HepG2 (cell line): Measurements from ENCODE around the gene HERC4. TPM values are rescaled to one million over a fixed set of nuclear protein-coding genes. Genes with fewer than 3 reads are reported as not detected.

Experiments used
- ATAC-seq: fragments of 200-7000 bp; cut with Tn5 transposase; 3 replicates; pipeline ENCODE4 v1.9.1; 2020; ENCODE audit warnings: mild to moderate bottlenecking, moderate library complexity
- BruUV-seq: library from RNA; stranded (reverse); fragments of 400-500 nt; replicated peaks from 2 replicates; lab custom pipeline; 2021; lab: Mats Ljungman, UMichigan
- CTCF ChIA-PET: fragments of 300-600 bp; formaldehyde crosslinking; extraction: SDS; loops from one replicate; lab custom pipeline; 2021; ENCODE audit warnings: low total read pairs, inconsistent platforms, low intra/inter-chr PET ratio; lab: Yijun Ruan, JAX
- POLR2A ChIA-PET: fragments of 350-600 bp; sonication (Branson Sonifier 250); formaldehyde crosslinking; loops from one replicate; lab custom pipeline; 2020; ENCODE audit warnings: antibody characterized with exemption, inconsistent platforms; lab: Yijun Ruan, JAX
- DNase-seq: peaks from one replicate; pipeline ENCODE4 v3.0.0-alpha.2; 2015; ENCODE audit warnings: low spot score
- FAIRE-seq: peaks from 3 replicates; lab custom pipeline; 2011; peaks lifted over from hg19 to GRCh38; lab: Jason Lieb, UNC
- H2AFZ ChIP-seq: one replicate; pipeline ENCODE4 v1.6.1; 2011; ENCODE audit warnings: low read length, inconsistent platforms
- H3K27ac ChIP-seq: fragments of 300-600 bp; 3 replicates; pipeline ENCODE4 v1.8.0; 2011; ENCODE audit warnings: mixed run types, mild to moderate bottlenecking, mixed read lengths, low read length, inconsistent platforms; ENCODE audit not compliant: insufficient read depth; ENCODE audit errors: extremely low read length
- H3K27me3 ChIP-seq, 2 experiments: fragments of 200-600 bp in 1 of 2; 2 replicates in 1 of 2; 3 replicates in 1 of 2; pipeline versions ENCODE4 v1.6.0 to v1.8.0; 2011; ENCODE audit warnings: low read length in 2 of 2, mild to moderate bottlenecking in 2 of 2, moderate library complexity in 2 of 2, inconsistent platforms in 1 of 2; ENCODE audit not compliant: insufficient read depth in 2 of 2, control insufficient read depth in 1 of 2
- H3K36me3 ChIP-seq, 2 experiments: fragments of 200-600 bp in 1 of 2; replicated peaks in 1 of 2; 2 replicates in 1 of 2; 3 replicates in 1 of 2; pipeline versions ENCODE4 v1.5.1 to v1.8.0; 2011; ENCODE audit warnings: low read length in 2 of 2, inconsistent platforms in 1 of 2; ENCODE audit not compliant: insufficient read depth in 2 of 2, control insufficient read depth in 1 of 2
- H3K4me1 ChIP-seq: 2 replicates; pipeline ENCODE4 v1.5.1; 2012; ENCODE audit warnings: low read length, inconsistent platforms; ENCODE audit not compliant: insufficient read depth
- H3K4me2 ChIP-seq: 2 replicates; pipeline ENCODE4 v1.6.0; 2011; ENCODE audit warnings: low read depth, low read length, inconsistent platforms
- H3K4me3 ChIP-seq, 3 experiments: fragments of 200-600 bp in 1 of 3; sonication (generic), shearing (Covaris generic) in 1 of 3; replicated peaks in 1 of 3; 2 replicates each; pipeline ENCODE4 v1.5.1; 2011 to 2016; ENCODE audit warnings: low read length in 3 of 3, inconsistent platforms in 2 of 3, low read depth in 2 of 3, mild to moderate bottlenecking in 2 of 3, control low read depth in 1 of 3, mixed read lengths in 1 of 3; ENCODE audit not compliant: insufficient read depth in 1 of 3
- H3K79me2 ChIP-seq: one replicate; pipeline ENCODE4 v1.6.1; 2011; ENCODE audit warnings: low read length, inconsistent platforms; ENCODE audit not compliant: insufficient read depth
- H3K9ac ChIP-seq: 2 replicates; pipeline ENCODE4 v1.6.0; 2011; ENCODE audit warnings: mild to moderate bottlenecking, low read depth, low read length, inconsistent platforms; ENCODE audit not compliant: insufficient read depth
- H3K9me3 ChIP-seq: 2 replicates; pipeline ENCODE4 v1.5.1; 2012; ENCODE audit warnings: mild to moderate bottlenecking, low read length
- H4K20me1 ChIP-seq: 2 replicates; pipeline ENCODE4 v1.6.0; 2011; ENCODE audit warnings: inconsistent platforms, mild to moderate bottlenecking, low read length, moderate library complexity; ENCODE audit not compliant: insufficient read depth
- EZH2 ChIP-seq: conservative IDR thresholded peaks from 2 replicates; pipeline ENCODE4 v1.6.1; 2012; ENCODE audit warnings: mild to moderate bottlenecking, low read depth, low read length, moderate library complexity
- GTF3A ChIP-seq: sonication (generic); formaldehyde crosslinking; conservative IDR thresholded peaks from 2 replicates; pipeline ENCODE4 v1.4.0; 2020; ENCODE audit warnings: mild to moderate bottlenecking, missing genetic modification reagents
- NRL ChIP-seq: sonication (generic); formaldehyde crosslinking; IDR thresholded peaks from 2 replicates; pipeline ENCODE4 v1.5.0; 2020; ENCODE audit warnings: missing genetic modification reagents, mild to moderate bottlenecking, moderate library complexity, borderline replicate concordance
- PRMT3 ChIP-seq: sonication (generic); formaldehyde crosslinking; IDR thresholded peaks from 2 replicates; pipeline ENCODE4 v1.8.1; 2022; ENCODE audit warnings: low read depth, mild to moderate bottlenecking, moderate library complexity, missing genetic modification reagents, borderline replicate concordance
- SIX4 ChIP-seq: sonication (generic); formaldehyde crosslinking; IDR thresholded peaks from 2 replicates; pipeline ENCODE4 v1.4.0; 2020; ENCODE audit warnings: missing genetic modification reagents
- ZNF33B ChIP-seq: sonication (generic); formaldehyde crosslinking; IDR thresholded peaks from 2 replicates; pipeline ENCODE4 v1.5.1; 2020; ENCODE audit warnings: mild to moderate bottlenecking, missing genetic modification reagents
- ZNF460 ChIP-seq: sonication (generic); formaldehyde crosslinking; IDR thresholded peaks from 2 replicates; pipeline ENCODE4 v1.5.1; 2020; ENCODE audit warnings: missing genetic modification reagents, mild to moderate bottlenecking, borderline replicate concordance
- ZNF678 ChIP-seq: sonication (generic); formaldehyde crosslinking; IDR thresholded peaks from 2 replicates; pipeline ENCODE4 v1.4.0; 2020; ENCODE audit warnings: mild to moderate bottlenecking, missing genetic modification reagents
- WGBS: methylation state at CpG from one replicate; pipeline ENCODE4 v1.1.6; 2017; ENCODE audit warnings: low lambda C conversion rate; 5-methylcytosine and 5-hydroxymethylcytosine counted together
- in situ Hi-C: cut with HindIII; loops from 2 replicates; pipeline ENCODE4 v1.10.0; 2017; ENCODE audit warnings: low pct_unique_long_range_greater_than_20kb; ENCODE audit not compliant: extremely low pct_ligation_motif_present
- intact Hi-C: fragments of 100-400 bp; cut with micrococcal nuclease; formaldehyde crosslinking; loops from one replicate; pipeline ENCODE4 v1.10.0; 2022; ENCODE audit not compliant: unreplicated experiment
- polyA plus RNA-seq, 8 experiments: library from polyadenylated mRNA; depleted of rRNA in 3 of 8; stranded (reverse) in 7 of 8; unstranded in 1 of 8; fragments of >200 nt; fragmentation: Illumina TruSeq in 4 of 8; extraction: Trizol in 4 of 8; gene quantifications; 2 replicates each; pipeline versions ENCODE4 v1.2.1 to v1.2.3, GENCODE V29; 2011 to 2016; ENCODE audit warnings: low read depth in 4 of 8, missing spikeins in 1 of 8, mixed read lengths in 1 of 8; ENCODE audit not compliant: insufficient read depth in 1 of 8
- total RNA-seq, 5 experiments: library from RNA; depleted of rRNA; stranded (reverse); fragments of >200 nt; fragmentation: Illumina TruSeq; extraction: Trizol; gene quantifications; 2 replicates each; pipeline ENCODE4 v1.2.3, GENCODE V29; 2016; ENCODE audit warnings: low read depth in 1 of 5
- TF ChIP-seq, protein P1 (sequence below): sonication (generic); formaldehyde crosslinking; IDR thresholded peaks from 2 replicates; pipeline ENCODE4 v1.8.0; 2022; ENCODE audit warnings: missing genetic modification reagents, low read depth, mild to moderate bottlenecking, borderline replicate concordance
- TF ChIP-seq, protein P2 (sequence below): sonication (generic); formaldehyde crosslinking; IDR thresholded peaks from 2 replicates; pipeline ENCODE4 v1.5.0; 2020; ENCODE audit warnings: mild to moderate bottlenecking, missing genetic modification reagents, borderline replicate concordance
- TF ChIP-seq, protein P3 (sequence below): sonication (generic); formaldehyde crosslinking; IDR thresholded peaks from 2 replicates; pipeline ENCODE4 v1.4.0; 2020; ENCODE audit warnings: missing genetic modification reagents

Gene HERC4
- total and polyA plus RNA-seq, 2 of the 13 experiments (the other 11 are each of a cell fraction or from before 2014, with no cell fraction given): 9.8 to 20.2 TPM

DNA sequence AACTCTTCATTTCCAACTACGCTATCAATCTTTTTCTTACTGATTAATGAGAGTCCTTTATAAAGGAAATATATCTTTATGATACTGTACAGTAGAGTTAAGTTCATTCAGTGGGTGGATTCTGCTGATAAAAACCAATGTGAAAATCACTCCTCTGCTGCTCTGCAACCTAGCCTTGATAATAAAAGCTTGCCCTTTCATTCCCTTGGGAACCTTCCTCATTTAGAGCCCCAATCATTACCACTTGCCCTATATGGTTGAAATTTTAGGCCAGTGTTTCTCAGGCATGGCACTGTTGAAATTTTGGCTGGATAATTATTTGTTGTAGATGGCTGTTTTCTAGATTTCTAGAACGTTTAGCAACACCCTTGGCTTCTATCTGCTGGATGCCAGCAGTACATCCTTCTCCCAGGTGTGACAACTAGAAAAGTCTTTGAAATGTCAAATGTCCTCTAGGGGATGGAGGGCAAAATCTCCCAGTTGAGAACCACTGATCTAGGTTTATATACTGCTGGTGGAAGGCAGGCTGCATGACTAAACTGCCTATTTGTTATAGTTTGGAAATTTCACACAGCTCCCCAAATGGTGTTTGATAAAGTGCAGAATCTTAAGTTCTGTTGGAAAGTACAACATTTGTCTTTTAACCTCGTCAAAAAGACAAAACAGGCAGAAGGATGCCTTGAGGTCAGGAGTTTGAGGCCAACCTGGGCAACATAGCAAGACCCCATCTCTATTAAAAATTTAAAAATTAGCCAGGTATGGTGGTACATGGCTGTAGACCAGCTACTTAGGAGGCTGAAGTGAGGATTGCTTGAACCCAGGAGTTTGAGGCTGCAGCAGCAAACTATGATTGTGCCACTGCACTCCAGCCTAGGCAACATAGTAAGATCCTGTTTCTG lies 199.5 kb downstream of the HERC4 start:
- ChIA-PET CTCF (no interaction called here), POLR2A (no interaction called here)
- TF ChIP-seq, protein P1, sequence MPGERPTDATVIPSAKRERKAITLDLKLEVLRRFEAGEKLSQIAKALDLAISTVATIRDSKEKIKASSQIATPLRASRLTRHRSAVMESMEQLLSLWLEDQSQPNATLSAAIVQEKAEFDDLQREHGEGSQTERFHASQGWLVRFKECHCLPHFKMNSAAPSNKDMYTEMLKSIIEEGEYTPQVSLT (CRISPR knock-in tag): no peak
- TF ChIP-seq, protein P2, sequence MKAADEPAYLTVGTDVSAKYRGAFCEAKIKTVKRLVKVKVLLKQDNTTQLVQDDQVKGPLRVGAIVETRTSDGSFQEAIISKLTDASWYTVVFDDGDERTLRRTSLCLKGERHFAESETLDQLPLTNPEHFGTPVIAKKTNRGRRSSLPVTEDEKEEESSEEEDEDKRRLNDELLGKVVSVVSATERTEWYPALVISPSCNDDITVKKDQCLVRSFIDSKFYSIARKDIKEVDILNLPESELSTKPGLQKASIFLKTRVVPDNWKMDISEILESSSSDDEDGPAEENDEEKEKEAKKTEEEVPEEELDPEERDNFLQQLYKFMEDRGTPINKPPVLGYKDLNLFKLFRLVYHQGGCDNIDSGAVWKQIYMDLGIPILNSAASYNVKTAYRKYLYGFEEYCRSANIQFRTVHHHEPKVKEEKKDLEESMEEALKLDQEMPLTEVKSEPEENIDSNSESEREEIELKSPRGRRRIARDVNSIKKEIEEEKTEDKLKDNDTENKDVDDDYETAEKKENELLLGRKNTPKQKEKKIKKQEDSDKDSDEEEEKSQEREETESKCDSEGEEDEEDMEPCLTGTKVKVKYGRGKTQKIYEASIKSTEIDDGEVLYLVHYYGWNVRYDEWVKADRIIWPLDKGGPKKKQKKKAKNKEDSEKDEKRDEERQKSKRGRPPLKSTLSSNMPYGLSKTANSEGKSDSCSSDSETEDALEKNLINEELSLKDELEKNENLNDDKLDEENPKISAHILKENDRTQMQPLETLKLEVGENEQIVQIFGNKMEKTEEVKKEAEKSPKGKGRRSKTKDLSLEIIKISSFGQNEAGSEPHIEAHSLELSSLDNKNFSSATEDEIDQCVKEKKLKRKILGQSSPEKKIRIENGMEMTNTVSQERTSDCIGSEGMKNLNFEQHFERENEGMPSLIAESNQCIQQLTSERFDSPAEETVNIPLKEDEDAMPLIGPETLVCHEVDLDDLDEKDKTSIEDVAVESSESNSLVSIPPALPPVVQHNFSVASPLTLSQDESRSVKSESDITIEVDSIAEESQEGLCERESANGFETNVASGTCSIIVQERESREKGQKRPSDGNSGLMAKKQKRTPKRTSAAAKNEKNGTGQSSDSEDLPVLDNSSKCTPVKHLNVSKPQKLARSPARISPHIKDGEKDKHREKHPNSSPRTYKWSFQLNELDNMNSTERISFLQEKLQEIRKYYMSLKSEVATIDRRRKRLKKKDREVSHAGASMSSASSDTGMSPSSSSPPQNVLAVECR: no peak
- no peak for TF ChIP-seq EZH2
- TF ChIP-seq PRMT3 (CRISPR knock-in tag): no peak
- no peak for TF ChIP-seq SIX4 (CRISPR knock-in tag)
- TF ChIP-seq ZNF678 (CRISPR knock-in tag): no peak
- no peak for TF ChIP-seq GTF3A
- TF ChIP-seq ZNF33B (CRISPR knock-in tag): no peak
- TF ChIP-seq NRL (CRISPR knock-in tag): no peak
- no peak for TF ChIP-seq ZNF460 (CRISPR knock-in tag)
- TF ChIP-seq, protein P3, sequence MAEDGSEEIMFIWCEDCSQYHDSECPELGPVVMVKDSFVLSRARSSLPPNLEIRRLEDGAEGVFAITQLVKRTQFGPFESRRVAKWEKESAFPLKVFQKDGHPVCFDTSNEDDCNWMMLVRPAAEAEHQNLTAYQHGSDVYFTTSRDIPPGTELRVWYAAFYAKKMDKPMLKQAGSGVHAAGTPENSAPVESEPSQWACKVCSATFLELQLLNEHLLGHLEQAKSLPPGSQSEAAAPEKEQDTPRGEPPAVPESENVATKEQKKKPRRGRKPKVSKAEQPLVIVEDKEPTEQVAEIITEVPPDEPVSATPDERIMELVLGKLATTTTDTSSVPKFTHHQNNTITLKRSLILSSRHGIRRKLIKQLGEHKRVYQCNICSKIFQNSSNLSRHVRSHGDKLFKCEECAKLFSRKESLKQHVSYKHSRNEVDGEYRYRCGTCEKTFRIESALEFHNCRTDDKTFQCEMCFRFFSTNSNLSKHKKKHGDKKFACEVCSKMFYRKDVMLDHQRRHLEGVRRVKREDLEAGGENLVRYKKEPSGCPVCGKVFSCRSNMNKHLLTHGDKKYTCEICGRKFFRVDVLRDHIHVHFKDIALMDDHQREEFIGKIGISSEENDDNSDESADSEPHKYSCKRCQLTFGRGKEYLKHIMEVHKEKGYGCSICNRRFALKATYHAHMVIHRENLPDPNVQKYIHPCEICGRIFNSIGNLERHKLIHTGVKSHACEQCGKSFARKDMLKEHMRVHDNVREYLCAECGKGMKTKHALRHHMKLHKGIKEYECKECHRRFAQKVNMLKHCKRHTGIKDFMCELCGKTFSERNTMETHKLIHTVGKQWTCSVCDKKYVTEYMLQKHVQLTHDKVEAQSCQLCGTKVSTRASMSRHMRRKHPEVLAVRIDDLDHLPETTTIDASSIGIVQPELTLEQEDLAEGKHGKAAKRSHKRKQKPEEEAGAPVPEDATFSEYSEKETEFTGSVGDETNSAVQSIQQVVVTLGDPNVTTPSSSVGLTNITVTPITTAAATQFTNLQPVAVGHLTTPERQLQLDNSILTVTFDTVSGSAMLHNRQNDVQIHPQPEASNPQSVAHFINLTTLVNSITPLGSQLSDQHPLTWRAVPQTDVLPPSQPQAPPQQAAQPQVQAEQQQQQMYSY (CRISPR knock-in tag): no peak

More for the DNA sequence above, 199.5 kb downstream of the HERC4 start:
- no peak overlapping the region for H3K4me3 ChIP-seq
- H3K4me1 ChIP-seq: no peaks in the 10 kb centered on the region; the same call in 1 of the 2 replicates
- 32% methylated on average over 3 of the region's 3 CpGs for WGBS
- no peak for FAIRE-seq
- BruUV-seq: no TSS peak
- in situ Hi-C loops (no loop called here), intact Hi-C loops (no loop called here)
- H3K79me2 ChIP-seq: no peaks in the 10 kb centered on the region
- H3K9ac ChIP-seq: no peak overlapping the region
- H3K36me3 ChIP-seq: no peaks in the 10 kb centered on the region
- no peaks in the 10 kb centered on the region for H3K9me3 ChIP-seq
- no peak overlapping the region for H3K27ac ChIP-seq
- no peak for ATAC-seq
- no peaks in the 10 kb centered on the region for H4K20me1 ChIP-seq
- H3K27me3 ChIP-seq: no peaks in the 10 kb centered on the region
- no peak overlapping the region for H3K4me2 ChIP-seq
- no peak overlapping the region for H2AFZ ChIP-seq
- DNase-seq: no peak
